IMR-90 (cell line): Measurements from ENCODE around the gene IFNLR1. TPM values are rescaled to one million over a fixed set of nuclear protein-coding genes. Genes with fewer than 3 reads are reported as not detected.

Experiments
- ATAC-seq: fragments of 200-7000 bp; cut with Tn5 transposase; 2 replicates; pipeline ENCODE4 v1.9.1; 2020; ENCODE audit warnings: low read depth, mild to moderate bottlenecking, moderate library complexity
- BruUV-seq: library from RNA; stranded (reverse); fragments of 400-500 nt; replicated peaks from 2 replicates; lab custom pipeline; 2021; lab: Mats Ljungman, UMichigan
- CTCF ChIA-PET: fragments of 300-600 bp; formaldehyde crosslinking; extraction: SDS; loops from one replicate; lab custom pipeline; 2021; ENCODE audit warnings: antibody characterized with exemption; lab: Yijun Ruan, JAX
- POLR2A ChIA-PET: fragments of 300-600 bp; sonication (Branson Sonifier 250); formaldehyde crosslinking; loops from one replicate; lab custom pipeline; 2022; ENCODE audit warnings: antibody characterized with exemption; ENCODE audit not compliant: unreplicated experiment; lab: Charles Lee
- DNase-seq: peaks from one replicate; pipeline ENCODE4 v3.0.0; 2013
- H2AFZ ChIP-seq: replicated peaks from 2 replicates; pipeline ENCODE3; 2013; ENCODE audit warnings: low read length, mild to moderate bottlenecking; ENCODE audit not compliant: poor library complexity
- H2AK5ac ChIP-seq: 2 replicates; pipeline ENCODE4 v1.6.1; 2013; ENCODE audit warnings: low read depth, low read length, inconsistent platforms
- H2AK9ac ChIP-seq: replicated peaks from 2 replicates; pipeline ENCODE3; 2013; ENCODE audit warnings: mild to moderate bottlenecking, low read depth, low read length, moderate library complexity; ENCODE audit not compliant: poor library complexity
- H2BK120ac ChIP-seq: 2 replicates; pipeline ENCODE4 v1.6.1; 2013; ENCODE audit warnings: low read depth, low read length, inconsistent platforms
- H2BK15ac ChIP-seq: 3 replicates; pipeline ENCODE4 v1.6.1; 2013; ENCODE audit warnings: low read depth, low read length, inconsistent platforms
- H2BK20ac ChIP-seq: 2 replicates; pipeline ENCODE4 v1.6.1; 2013; ENCODE audit warnings: low read depth, mild to moderate bottlenecking, inconsistent platforms, low read length, moderate library complexity
- H2BK5ac ChIP-seq: 2 replicates; pipeline ENCODE4 v1.6.1; 2013; ENCODE audit warnings: mild to moderate bottlenecking, low read depth, low read length, inconsistent platforms; ENCODE audit not compliant: poor library complexity, severe bottlenecking
- H3K14ac ChIP-seq: replicated peaks from 2 replicates; pipeline ENCODE4 v1.6.1; 2013; ENCODE audit warnings: low read depth, low read length, inconsistent platforms
- H3K18ac ChIP-seq: 2 replicates; pipeline ENCODE4 v1.6.1; 2013; ENCODE audit warnings: low read depth, low read length, control low read depth
- H3K23ac ChIP-seq: 2 replicates; pipeline ENCODE4 v1.6.1; 2013; ENCODE audit warnings: low read depth, low read length, inconsistent platforms
- H3K27ac ChIP-seq: 2 replicates; pipeline ENCODE4 v1.5.1; 2013; ENCODE audit warnings: mild to moderate bottlenecking, control low read depth, low read length; ENCODE audit not compliant: insufficient read depth
- H3K27me3 ChIP-seq: 2 replicates; pipeline ENCODE4 v1.6.1; 2013; ENCODE audit warnings: low read length; ENCODE audit not compliant: control insufficient read depth, insufficient read depth
- H3K36me3 ChIP-seq: 2 replicates; pipeline ENCODE4 v1.6.1; 2013; ENCODE audit warnings: low read length, mixed read lengths; ENCODE audit not compliant: control insufficient read depth, insufficient read depth
- H3K4ac ChIP-seq: 2 replicates; pipeline ENCODE4 v1.6.1; 2013; ENCODE audit warnings: low read depth, low read length, inconsistent platforms
- H3K4me1 ChIP-seq: 2 replicates; pipeline ENCODE4 v1.6.1; 2013; ENCODE audit warnings: low read length, mixed read lengths; ENCODE audit not compliant: control insufficient read depth, insufficient read depth
- H3K4me2 ChIP-seq: 2 replicates; pipeline ENCODE4 v1.6.1; 2013; ENCODE audit warnings: low read depth, mild to moderate bottlenecking, control low read depth, low read length, moderate library complexity
- H3K4me3 ChIP-seq: 2 replicates; pipeline ENCODE4 v1.5.1; 2013; ENCODE audit warnings: low read depth, mild to moderate bottlenecking, control low read depth, low read length, moderate library complexity; ENCODE audit not compliant: insufficient read depth
- H3K56ac ChIP-seq: 2 replicates; pipeline ENCODE4 v1.6.1; 2013; ENCODE audit warnings: low read length, inconsistent platforms; ENCODE audit not compliant: insufficient read depth; ENCODE audit errors: extremely low read depth
- H3K79me1 ChIP-seq, 2 experiments: 2 replicates each; pipeline ENCODE4 v1.6.1; 2013; ENCODE audit warnings: low read length in 2 of 2, inconsistent platforms in 1 of 2, low read depth in 1 of 2
- H3K9ac ChIP-seq: 2 replicates; pipeline ENCODE4 v1.6.1; 2013; ENCODE audit warnings: low read depth, low read length, control low read depth
- H3K9me1 ChIP-seq: 2 replicates; pipeline ENCODE4 v1.6.1; 2013; ENCODE audit warnings: low read length, inconsistent platforms; ENCODE audit not compliant: insufficient read depth
- H3K9me3 ChIP-seq: 2 replicates; pipeline ENCODE4 v1.6.1; 2013; ENCODE audit warnings: low read length; ENCODE audit not compliant: control insufficient read depth, insufficient read depth
- H4K20me1 ChIP-seq: 2 replicates; pipeline ENCODE4 v1.6.1; 2013; ENCODE audit warnings: low read length, inconsistent platforms; ENCODE audit not compliant: insufficient read depth
- H4K5ac ChIP-seq: 2 replicates; pipeline ENCODE4 v1.6.1; 2013; ENCODE audit warnings: mild to moderate bottlenecking, low read depth, low read length, control low read depth
- H4K8ac ChIP-seq, 2 experiments: 2 replicates each; pipeline ENCODE4 v1.6.1; 2013; ENCODE audit warnings: low read depth in 2 of 2, low read length in 2 of 2, control low read depth in 1 of 2, inconsistent platforms in 1 of 2
- H4K91ac ChIP-seq: 2 replicates; pipeline ENCODE4 v1.6.1; 2013; ENCODE audit warnings: low read depth, low read length, inconsistent platforms; ENCODE audit not compliant: insufficient read depth
- BHLHE40 ChIP-seq: fragments of 150-350 bp; IDR thresholded peaks from 2 replicates; pipeline ENCODE4 v1.6.1; 2016; ENCODE audit warnings: mild to moderate bottlenecking, low read depth, low read length
- CHD1 ChIP-seq: IDR thresholded peaks from 2 replicates; pipeline ENCODE4 v1.6.1; 2012; ENCODE audit warnings: low read depth, low read length, improper control_type of control experiment
- MAFK ChIP-seq: IDR thresholded peaks from 2 replicates; pipeline ENCODE4 v1.6.1; 2012; ENCODE audit warnings: low read depth, low read length, improper control_type of control experiment
- MAZ ChIP-seq: IDR thresholded peaks from 2 replicates; pipeline ENCODE4 v1.6.1; 2012; ENCODE audit warnings: low read depth, mild to moderate bottlenecking, low read length, improper control_type of control experiment, moderate library complexity, borderline replicate concordance
- MXI1 ChIP-seq: IDR thresholded peaks from 2 replicates; pipeline ENCODE4 v1.6.1; 2012; ENCODE audit warnings: low read depth, mild to moderate bottlenecking, low read length, moderate library complexity, borderline replicate concordance
- NFE2L2 ChIP-seq: fragments of 150-350 bp; IDR thresholded peaks from 2 replicates; pipeline ENCODE4 v1.6.1; 2016; ENCODE audit warnings: low read depth, mild to moderate bottlenecking, low read length
- POLR2A ChIP-seq: IDR thresholded peaks from 2 replicates; pipeline ENCODE4 v1.6.1; 2012; ENCODE audit warnings: mild to moderate bottlenecking, low read depth, low read length
- RAD21 ChIP-seq: IDR thresholded peaks from 2 replicates; pipeline ENCODE4 v1.6.1; 2012; ENCODE audit warnings: low read length, improper control_type of control experiment
- SMC3 ChIP-seq: fragments of 150-350 bp; IDR thresholded peaks from 2 replicates; pipeline ENCODE4 v1.6.1; 2016; ENCODE audit warnings: low read depth, mild to moderate bottlenecking, antibody characterized with exemption, low read length, moderate library complexity
- WGBS, 2 experiments: methylation state at CpG; one replicate each; pipeline versions ENCODE4 v1.1.5 to v1.1.7; 2013; ENCODE audit warnings: missing lambda C conversion rate in 2 of 2; ENCODE audit not compliant: insufficient read length in 1 of 2; ENCODE audit errors: extremely low coverage in 2 of 2; 5-methylcytosine and 5-hydroxymethylcytosine counted together
- dilution Hi-C: fragments of 300-500 bp; cut with HindIII; formaldehyde crosslinking; loops from one replicate; pipeline ENCODE4 v1.14.3; 2018; ENCODE audit warnings: low sequenced_read_pairs; ENCODE audit not compliant: unreplicated experiment
- in situ Hi-C: fragments of 300-500 bp; cut with MboI; formaldehyde crosslinking; loops from 3 replicates; pipeline ENCODE4 v1.14.3; 2019; ENCODE audit warnings: low sequenced_read_pairs, inconsistent platforms, mixed read lengths
- intact Hi-C: fragments of 100-400 bp; cut with micrococcal nuclease; formaldehyde crosslinking; loops from 2 replicates; pipeline ENCODE4 v1.10.0; 2022
- polyA plus RNA-seq, 3 experiments: library from polyadenylated mRNA; depleted of rRNA; stranded (reverse); fragments of >200 nt; gene quantifications; 2 replicates each; pipeline ENCODE4 v1.2.3, GENCODE V29; 2012; ENCODE audit warnings: low replicate concordance in 1 of 3
- total RNA-seq: library from RNA; depleted of rRNA; stranded (reverse); fragments of >200 nt; gene quantifications from 2 replicates; pipeline ENCODE4 v1.2.3, GENCODE V29; 2012
- TF ChIP-seq, protein P1 (sequence below): conservative IDR thresholded peaks from 2 replicates; pipeline ENCODE4 v1.5.1; 2012; ENCODE audit warnings: mild to moderate bottlenecking, low read depth, low read length, improper control_type of control experiment
- TF ChIP-seq, protein P2 (sequence below): fragments of 150-350 bp; IDR thresholded peaks from 2 replicates; pipeline ENCODE4 v1.6.1; 2016; ENCODE audit warnings: low read depth, mild to moderate bottlenecking, low read length, moderate library complexity, borderline replicate concordance

Gene IFNLR1
- total and polyA plus RNA-seq, 2 of the 4 experiments (the other 2 are of a cell fraction) = not detected

DNA sequence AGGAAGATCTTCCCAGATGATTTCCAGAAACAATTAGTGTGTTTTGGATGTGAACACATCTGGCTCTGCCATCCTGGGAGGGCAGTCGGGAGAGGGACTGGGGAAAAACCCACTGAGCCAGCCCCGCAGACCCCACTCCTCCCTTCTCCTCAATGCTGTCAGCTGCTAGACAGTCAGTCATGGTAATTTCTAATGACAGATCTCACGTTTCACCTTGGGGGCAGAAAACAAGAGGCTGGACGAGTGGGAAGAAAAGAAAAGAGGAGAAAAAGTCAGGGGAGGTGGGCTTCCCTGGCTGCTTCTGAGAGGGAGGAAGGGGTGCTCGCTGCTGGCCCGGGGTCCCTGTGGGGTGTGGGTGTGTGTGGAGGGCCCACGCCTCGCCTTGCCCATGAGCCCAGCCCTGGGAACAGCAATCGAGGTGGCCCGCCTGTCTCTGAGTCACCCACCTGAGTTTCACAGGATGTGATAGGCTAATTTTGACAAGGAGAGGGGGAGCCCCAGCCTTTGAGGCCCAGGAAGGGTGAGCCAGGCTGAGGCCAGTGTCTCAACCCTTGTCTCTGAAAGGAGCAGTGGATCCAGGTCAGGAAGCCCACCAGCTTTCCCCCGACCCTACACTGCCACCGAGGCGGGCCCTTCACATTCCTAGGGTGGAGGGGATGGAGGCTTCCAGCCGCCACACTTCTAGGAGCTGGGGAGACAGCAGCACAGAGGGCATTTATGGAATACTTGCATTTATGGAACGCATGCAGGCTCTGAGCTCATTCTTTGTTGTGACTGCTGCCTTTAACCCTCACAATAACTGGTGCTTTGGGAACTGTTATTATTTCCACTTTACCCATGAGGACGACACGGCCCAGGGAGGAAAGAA lies 49.1 kb upstream of the IFNLR1 start:
- no peak overlapping the region for H4K5ac ChIP-seq
- POLR2A ChIA-PET = no interaction called here
- H4K20me1 ChIP-seq = no peaks in the 10 kb centered on the region
- no peak overlapping the region for H2BK20ac ChIP-seq
- H4K91ac ChIP-seq = no peak overlapping the region
- H3K18ac ChIP-seq = no peak overlapping the region
- H3K23ac ChIP-seq = no peak overlapping the region
- H2BK5ac ChIP-seq = no peak overlapping the region
- dilution Hi-C loops (no loop called here), intact Hi-C loops (no loop called here), in situ Hi-C loops (no loop called here)
- H3K56ac ChIP-seq = no peak overlapping the region
- no CpG with 5 or more reads among the region's 17 CpGs for WGBS, 2 experiments
- H3K27me3 ChIP-seq = peaks cover 14% of the 10 kb centered on the region
- H2AK5ac ChIP-seq = no peak overlapping the region
- no peak overlapping the region for H3K4me2 ChIP-seq
- H3K14ac ChIP-seq = no peak overlapping the region
- no peak overlapping the region for H3K9ac ChIP-seq
- H3K4me3 ChIP-seq = no peak overlapping the region
- H3K79me1 ChIP-seq = no peaks in the 10 kb centered on the region
- H3K36me3 ChIP-seq = no peaks in the 10 kb centered on the region
- peaks cover 2% of the 10 kb centered on the region; the same call in 1 of the 2 replicates for H3K4me1 ChIP-seq
- no peaks in the 10 kb centered on the region; the same call in 1 of the 2 replicates for H3K9me3 ChIP-seq
- H2BK120ac ChIP-seq = no peak overlapping the region
- DNase-seq (no peak), ATAC-seq (peak; percentile 77)
- no peak for TF ChIP-seq POLR2A
- TF ChIP-seq CHD1 = no peak
- no peak for TF ChIP-seq NFE2L2
- TF ChIP-seq, protein P1, sequence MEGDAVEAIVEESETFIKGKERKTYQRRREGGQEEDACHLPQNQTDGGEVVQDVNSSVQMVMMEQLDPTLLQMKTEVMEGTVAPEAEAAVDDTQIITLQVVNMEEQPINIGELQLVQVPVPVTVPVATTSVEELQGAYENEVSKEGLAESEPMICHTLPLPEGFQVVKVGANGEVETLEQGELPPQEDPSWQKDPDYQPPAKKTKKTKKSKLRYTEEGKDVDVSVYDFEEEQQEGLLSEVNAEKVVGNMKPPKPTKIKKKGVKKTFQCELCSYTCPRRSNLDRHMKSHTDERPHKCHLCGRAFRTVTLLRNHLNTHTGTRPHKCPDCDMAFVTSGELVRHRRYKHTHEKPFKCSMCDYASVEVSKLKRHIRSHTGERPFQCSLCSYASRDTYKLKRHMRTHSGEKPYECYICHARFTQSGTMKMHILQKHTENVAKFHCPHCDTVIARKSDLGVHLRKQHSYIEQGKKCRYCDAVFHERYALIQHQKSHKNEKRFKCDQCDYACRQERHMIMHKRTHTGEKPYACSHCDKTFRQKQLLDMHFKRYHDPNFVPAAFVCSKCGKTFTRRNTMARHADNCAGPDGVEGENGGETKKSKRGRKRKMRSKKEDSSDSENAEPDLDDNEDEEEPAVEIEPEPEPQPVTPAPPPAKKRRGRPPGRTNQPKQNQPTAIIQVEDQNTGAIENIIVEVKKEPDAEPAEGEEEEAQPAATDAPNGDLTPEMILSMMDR = no peak
- TF ChIP-seq MAZ = no peak
- no peak for TF ChIP-seq MXI1
- TF ChIP-seq BHLHE40 = no peak
- TF ChIP-seq, protein P2, sequence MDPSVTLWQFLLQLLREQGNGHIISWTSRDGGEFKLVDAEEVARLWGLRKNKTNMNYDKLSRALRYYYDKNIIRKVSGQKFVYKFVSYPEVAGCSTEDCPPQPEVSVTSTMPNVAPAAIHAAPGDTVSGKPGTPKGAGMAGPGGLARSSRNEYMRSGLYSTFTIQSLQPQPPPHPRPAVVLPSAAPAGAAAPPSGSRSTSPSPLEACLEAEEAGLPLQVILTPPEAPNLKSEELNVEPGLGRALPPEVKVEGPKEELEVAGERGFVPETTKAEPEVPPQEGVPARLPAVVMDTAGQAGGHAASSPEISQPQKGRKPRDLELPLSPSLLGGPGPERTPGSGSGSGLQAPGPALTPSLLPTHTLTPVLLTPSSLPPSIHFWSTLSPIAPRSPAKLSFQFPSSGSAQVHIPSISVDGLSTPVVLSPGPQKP = no peak
- no peak for TF ChIP-seq SMC3
- no peak for TF ChIP-seq RAD21
- no peak for TF ChIP-seq MAFK
- BruUV-seq = no TSS peak
- H3K4ac ChIP-seq = no peak overlapping the region
- peaks cover 7% of the 10 kb centered on the region; the same call in 1 of the 2 replicates for H3K9me1 ChIP-seq
- peak overlapping the region; percentile 66 for H2AFZ ChIP-seq
- no peak overlapping the region for H3K27ac ChIP-seq
- no peak overlapping the region for H2BK15ac ChIP-seq
- CTCF ChIA-PET = interaction anchor here (0.7 kb wide), 1 partner anchor 144 kb away, joined by 3 read pairs; no protein-coding TSS in a partner anchor
- no peak overlapping the region for H4K8ac ChIP-seq
- H2AK9ac ChIP-seq = no peak overlapping the region
